GM23338 (cell line): ENCODE results near the gene COL8A2. TPM values are rescaled to one million over a fixed set of nuclear protein-coding genes. Genes with fewer than 3 reads are reported as not detected.

Source experiments
- CREB1 ChIP-seq: fragments of 250-450 bp; sonication (Bioruptor Pico); IDR thresholded peaks from 2 replicates; pipeline ENCODE4 v1.5.0; 2020; ENCODE audit warnings: low read depth, mild to moderate bottlenecking, moderate library complexity
- CTCF ChIP-seq, 2 experiments: fragments of 200-600 bp in 1 of 2; sonication (generic) in 1 of 2; conservative IDR thresholded peaks; 2 replicates each; pipeline versions ENCODE4 v1.5.1 to v1.6.1; 2016 to 2017; ENCODE audit warnings: antibody characterized with exemption in 2 of 2, low read depth in 2 of 2, mild to moderate bottlenecking in 2 of 2, moderate library complexity in 1 of 2
- EZH2 ChIP-seq: fragments of 200-600 bp; sonication (generic); IDR thresholded peaks from one replicate; pipeline ENCODE4 v1.8.0; 2017; ENCODE audit warnings: antibody characterized with exemption, mild to moderate bottlenecking, low read depth; ENCODE audit not compliant: unreplicated experiment
- JUNB ChIP-seq: IDR thresholded peaks from one replicate; pipeline ENCODE4 v1.6.1; 2016; ENCODE audit warnings: antibody characterized with exemption; ENCODE audit not compliant: unreplicated experiment
- NANOG ChIP-seq: IDR thresholded peaks from 2 replicates; pipeline ENCODE4 v1.6.1; 2016; ENCODE audit warnings: antibody characterized with exemption, borderline replicate concordance
- POLR2AphosphoS5 ChIP-seq: IDR thresholded peaks from 2 replicates; pipeline ENCODE4 v1.6.1; 2016; ENCODE audit warnings: antibody characterized with exemption, low read depth
- STAT1 ChIP-seq: IDR thresholded peaks from one replicate; pipeline ENCODE4 v1.6.1; 2016; ENCODE audit warnings: antibody characterized with exemption; ENCODE audit not compliant: unreplicated experiment
- ZNF114 ChIP-seq: fragments of 250-450 bp; sonication (Bioruptor Pico); IDR thresholded peaks from 2 replicates; pipeline ENCODE4 v1.5.0; 2020; ENCODE audit warnings: mild to moderate bottlenecking, moderate library complexity
- ZNF331 ChIP-seq: fragments of 250-450 bp; sonication (Bioruptor Pico); IDR thresholded peaks from 2 replicates; pipeline ENCODE4 v1.5.0; 2020; ENCODE audit warnings: low read depth, mild to moderate bottlenecking, moderate library complexity
- polyA plus RNA-seq: library from polyadenylated mRNA; unstranded; fragments of >200 nt; fragmentation: Nextera tagmentation; extraction: Ambion mirVana; gene quantifications from 2 replicates; pipeline ENCODE4 v1.2.1, GENCODE V29; 2016
- total RNA-seq: library from RNA; depleted of rRNA; stranded (reverse); fragments of >200 nt; shearing (Covaris generic); gene quantifications from 2 replicates; pipeline ENCODE4 v1.2.3, GENCODE V29; 2014
- TF ChIP-seq, protein P1 (sequence below): fragments of 250-450 bp; sonication (Bioruptor Pico); IDR thresholded peaks from 2 replicates; pipeline ENCODE4 v1.5.0; 2020; ENCODE audit warnings: mild to moderate bottlenecking, moderate library complexity

COL8A2 gene
- total and polyA plus RNA-seq, 2 experiments from 2014 or later = 0.95 to 4.9 TPM

- TF ChIP-seq, protein P1, sequence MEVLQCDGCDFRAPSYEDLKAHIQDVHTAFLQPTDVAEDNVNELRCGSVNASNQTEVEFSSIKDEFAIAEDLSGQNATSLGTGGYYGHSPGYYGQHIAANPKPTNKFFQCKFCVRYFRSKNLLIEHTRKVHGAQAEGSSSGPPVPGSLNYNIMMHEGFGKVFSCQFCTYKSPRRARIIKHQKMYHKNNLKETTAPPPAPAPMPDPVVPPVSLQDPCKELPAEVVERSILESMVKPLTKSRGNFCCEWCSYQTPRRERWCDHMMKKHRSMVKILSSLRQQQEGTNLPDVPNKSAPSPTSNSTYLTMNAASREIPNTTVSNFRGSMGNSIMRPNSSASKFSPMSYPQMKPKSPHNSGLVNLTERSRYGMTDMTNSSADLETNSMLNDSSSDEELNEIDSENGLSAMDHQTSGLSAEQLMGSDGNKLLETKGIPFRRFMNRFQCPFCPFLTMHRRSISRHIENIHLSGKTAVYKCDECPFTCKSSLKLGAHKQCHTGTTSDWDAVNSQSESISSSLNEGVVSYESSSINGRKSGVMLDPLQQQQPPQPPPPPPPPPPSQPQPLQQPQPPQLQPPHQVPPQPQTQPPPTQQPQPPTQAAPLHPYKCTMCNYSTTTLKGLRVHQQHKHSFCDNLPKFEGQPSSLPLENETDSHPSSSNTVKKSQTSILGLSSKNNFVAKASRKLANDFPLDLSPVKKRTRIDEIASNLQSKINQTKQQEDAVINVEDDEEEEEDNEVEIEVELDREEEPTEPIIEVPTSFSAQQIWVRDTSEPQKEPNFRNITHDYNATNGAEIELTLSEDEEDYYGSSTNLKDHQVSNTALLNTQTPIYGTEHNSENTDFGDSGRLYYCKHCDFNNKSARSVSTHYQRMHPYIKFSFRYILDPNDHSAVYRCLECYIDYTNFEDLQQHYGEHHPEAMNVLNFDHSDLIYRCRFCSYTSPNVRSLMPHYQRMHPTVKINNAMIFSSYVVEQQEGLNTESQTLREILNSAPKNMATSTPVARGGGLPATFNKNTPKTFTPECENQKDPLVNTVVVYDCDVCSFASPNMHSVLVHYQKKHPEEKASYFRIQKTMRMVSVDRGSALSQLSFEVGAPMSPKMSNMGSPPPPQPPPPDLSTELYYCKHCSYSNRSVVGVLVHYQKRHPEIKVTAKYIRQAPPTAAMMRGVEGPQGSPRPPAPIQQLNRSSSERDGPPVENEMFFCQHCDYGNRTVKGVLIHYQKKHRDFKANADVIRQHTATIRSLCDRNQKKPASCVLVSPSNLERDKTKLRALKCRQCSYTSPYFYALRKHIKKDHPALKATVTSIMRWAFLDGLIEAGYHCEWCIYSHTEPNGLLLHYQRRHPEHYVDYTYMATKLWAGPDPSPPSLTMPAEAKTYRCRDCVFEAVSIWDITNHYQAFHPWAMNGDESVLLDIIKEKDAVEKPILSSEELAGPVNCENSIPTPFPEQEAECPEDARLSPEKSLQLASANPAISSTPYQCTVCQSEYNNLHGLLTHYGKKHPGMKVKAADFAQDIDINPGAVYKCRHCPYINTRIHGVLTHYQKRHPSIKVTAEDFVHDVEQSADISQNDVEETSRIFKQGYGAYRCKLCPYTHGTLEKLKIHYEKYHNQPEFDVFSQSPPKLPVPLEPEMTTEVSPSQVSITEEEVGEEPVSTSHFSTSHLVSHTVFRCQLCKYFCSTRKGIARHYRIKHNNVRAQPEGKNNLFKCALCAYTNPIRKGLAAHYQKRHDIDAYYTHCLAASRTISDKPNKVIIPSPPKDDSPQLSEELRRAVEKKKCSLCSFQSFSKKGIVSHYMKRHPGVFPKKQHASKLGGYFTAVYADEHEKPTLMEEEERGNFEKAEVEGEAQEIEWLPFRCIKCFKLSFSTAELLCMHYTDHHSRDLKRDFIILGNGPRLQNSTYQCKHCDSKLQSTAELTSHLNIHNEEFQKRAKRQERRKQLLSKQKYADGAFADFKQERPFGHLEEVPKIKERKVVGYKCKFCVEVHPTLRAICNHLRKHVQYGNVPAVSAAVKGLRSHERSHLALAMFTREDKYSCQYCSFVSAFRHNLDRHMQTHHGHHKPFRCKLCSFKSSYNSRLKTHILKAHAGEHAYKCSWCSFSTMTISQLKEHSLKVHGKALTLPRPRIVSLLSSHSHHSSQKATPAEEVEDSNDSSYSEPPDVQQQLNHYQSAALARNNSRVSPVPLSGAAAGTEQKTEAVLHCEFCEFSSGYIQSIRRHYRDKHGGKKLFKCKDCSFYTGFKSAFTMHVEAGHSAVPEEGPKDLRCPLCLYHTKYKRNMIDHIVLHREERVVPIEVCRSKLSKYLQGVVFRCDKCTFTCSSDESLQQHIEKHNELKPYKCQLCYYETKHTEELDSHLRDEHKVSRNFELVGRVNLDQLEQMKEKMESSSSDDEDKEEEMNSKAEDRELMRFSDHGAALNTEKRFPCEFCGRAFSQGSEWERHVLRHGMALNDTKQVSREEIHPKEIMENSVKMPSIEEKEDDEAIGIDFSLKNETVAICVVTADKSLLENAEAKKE (CRISPR knock-in tag) = no peak
- TF ChIP-seq CREB1 = no peak
- TF ChIP-seq ZNF114 = no peak
- no peak for TF ChIP-seq ZNF331 (CRISPR knock-in tag)
- TF ChIP-seq EZH2 = no peak
- no peak for TF ChIP-seq JUNB
- no peak for TF ChIP-seq STAT1
- TF ChIP-seq CTCF (conservative IDR thresholded peaks at IDR 0.05; ENCODE audit: low read depth in 2 of 2) = no peak
- no peak for TF ChIP-seq NANOG
- no peak for TF ChIP-seq POLR2AphosphoS5
These were observed 31.8 kb downstream of the COL8A2 start (continued) for GRCh38 chr1:36093226-36093625.
